ENCODE data around the gene KRTAP5-9.

- no peak for TF ChIP-seq CTCF (conservative IDR thresholded peaks at IDR 0.05; ENCODE audit: low read depth in 2 of 2)
- no peak for TF ChIP-seq EZH2 (IDR thresholded peaks at IDR 0.05; ENCODE audit: low read depth, unreplicated experiment)
- no peak for TF ChIP-seq REST (IDR thresholded peaks at IDR 0.05; ENCODE audit: unreplicated experiment)
- TF ChIP-seq POLR2AphosphoS5 (IDR thresholded peaks at IDR 0.05; ENCODE audit: low read depth) = no peak
These were observed 29.3 kb downstream of the KRTAP5-9 start for GRCh38 chr11:71577469-71578004.
